Measurements from ENCODE around the gene MFSD2A. TPM values are rescaled to one million over a fixed set of nuclear protein-coding genes. Genes with fewer than 3 reads are reported as not detected.

MFSD2A gene
- total RNA-seq, 1 donor from 2014 or later = 1.0 TPM

DNA sequence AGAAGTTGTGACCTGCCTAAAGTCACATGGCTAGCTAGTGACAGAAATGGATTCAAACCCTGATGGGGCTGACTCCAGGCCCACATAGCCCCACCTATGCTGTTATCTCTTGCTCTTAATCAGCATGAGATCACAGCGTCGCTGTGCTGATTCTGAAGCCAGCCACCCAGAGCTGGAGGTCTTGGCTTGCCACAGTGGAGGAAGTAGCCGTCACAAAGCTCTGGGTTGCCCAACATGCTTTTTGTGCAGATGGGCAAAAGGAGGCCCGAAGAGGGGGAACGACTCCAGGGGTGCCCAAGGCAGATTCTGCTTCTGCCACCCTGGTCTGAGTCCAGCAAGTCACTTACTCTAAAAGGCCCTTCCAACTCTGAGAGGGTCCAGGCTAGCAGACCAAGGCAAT, 14.7 kb upstream of the MFSD2A start:
- H3K9me3 ChIP-seq (ENCODE audit: control insufficient read depth in 3 of 3, low read length in 3 of 3) = peaks cover 0 to 2% (median 0%) of the 10 kb centered on the region in 3 donors
- no peaks in the 10 kb centered on the region for H3K36me3 ChIP-seq (ENCODE audit: control insufficient read depth in 3 of 3, insufficient read depth in 3 of 3, low read length in 3 of 3)
- no peak overlapping the region for H3K27ac ChIP-seq (ENCODE audit: low read depth, low read length)
- no peak overlapping the region for H3K9ac ChIP-seq (ENCODE audit: low read depth in 1 of 3, low read length in 3 of 3)
- H3K4me3 ChIP-seq (ENCODE audit: low read length in 3 of 3) = no peak overlapping the region
- H3K27me3 ChIP-seq (ENCODE audit: control insufficient read depth in 3 of 3, insufficient read depth in 3 of 3, low read length in 3 of 3) = peaks cover 0 to 18% (median 0%) of the 10 kb centered on the region in 3 donors
- no peaks in the 10 kb centered on the region for H3K4me1 ChIP-seq (ENCODE audit: control insufficient read depth in 3 of 3, insufficient read depth in 3 of 3, low read length in 3 of 3)

DNA sequence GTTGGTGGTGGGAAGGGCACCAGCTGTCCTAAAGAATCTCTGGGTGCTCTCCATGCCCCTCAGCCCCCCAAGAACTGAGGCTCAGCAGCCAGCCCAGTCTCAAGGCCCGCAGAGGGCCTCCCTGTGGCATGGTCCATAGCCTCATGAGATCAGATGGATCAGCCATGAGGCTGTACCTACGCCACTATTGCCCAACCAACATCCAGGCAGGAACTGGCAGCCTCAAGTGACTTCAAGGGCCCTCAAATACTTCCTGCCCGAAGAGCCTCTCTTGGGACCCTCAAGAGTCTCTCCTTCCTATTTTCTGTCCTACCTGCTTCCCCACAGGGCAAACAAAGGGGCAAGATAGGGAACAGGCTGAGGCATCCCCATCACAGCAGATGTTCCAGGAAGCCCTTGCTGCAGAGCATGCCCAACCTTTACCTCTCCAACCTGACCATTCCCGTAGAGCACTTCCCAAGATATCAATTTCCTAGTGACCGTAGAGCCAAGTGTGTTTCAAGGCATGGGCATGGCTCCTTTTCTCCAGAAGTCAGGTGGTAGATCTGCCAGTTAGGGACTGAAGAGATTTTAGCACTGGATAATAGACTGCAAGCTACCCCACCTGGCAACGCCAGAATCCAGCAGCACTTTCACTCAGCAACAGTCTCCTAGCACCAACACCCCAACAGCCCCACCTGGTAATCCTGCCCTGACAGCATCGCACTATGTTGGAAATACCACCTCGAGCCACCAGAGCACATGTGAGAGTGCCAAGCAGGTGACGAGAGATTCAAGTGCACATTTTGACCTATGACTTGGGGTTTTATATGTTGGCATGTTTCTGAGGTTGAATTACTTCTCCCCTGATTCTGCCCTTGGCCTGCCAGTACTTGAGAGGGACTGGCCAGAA, 13.7 kb upstream of the MFSD2A start:
- no peak overlapping the region for H3K27ac ChIP-seq (ENCODE audit: low read depth, low read length)
- H3K27me3 ChIP-seq (ENCODE audit: control insufficient read depth in 3 of 3, insufficient read depth in 3 of 3, low read length in 3 of 3) = peaks cover 0 to 19% (median 0%) of the 10 kb centered on the region in 3 donors
- no peaks in the 10 kb centered on the region for H3K4me1 ChIP-seq (ENCODE audit: control insufficient read depth in 3 of 3, insufficient read depth in 3 of 3, low read length in 3 of 3)
- H3K9me3 ChIP-seq (ENCODE audit: control insufficient read depth in 3 of 3, low read length in 3 of 3) = no peaks in the 10 kb centered on the region
- no peak overlapping the region for H3K4me3 ChIP-seq (ENCODE audit: low read length in 3 of 3)
- H3K36me3 ChIP-seq (ENCODE audit: control insufficient read depth in 3 of 3, insufficient read depth in 3 of 3, low read length in 3 of 3) = no peaks in the 10 kb centered on the region
- no peak overlapping the region for H3K9ac ChIP-seq (ENCODE audit: low read depth in 1 of 3, low read length in 3 of 3)

DNA sequence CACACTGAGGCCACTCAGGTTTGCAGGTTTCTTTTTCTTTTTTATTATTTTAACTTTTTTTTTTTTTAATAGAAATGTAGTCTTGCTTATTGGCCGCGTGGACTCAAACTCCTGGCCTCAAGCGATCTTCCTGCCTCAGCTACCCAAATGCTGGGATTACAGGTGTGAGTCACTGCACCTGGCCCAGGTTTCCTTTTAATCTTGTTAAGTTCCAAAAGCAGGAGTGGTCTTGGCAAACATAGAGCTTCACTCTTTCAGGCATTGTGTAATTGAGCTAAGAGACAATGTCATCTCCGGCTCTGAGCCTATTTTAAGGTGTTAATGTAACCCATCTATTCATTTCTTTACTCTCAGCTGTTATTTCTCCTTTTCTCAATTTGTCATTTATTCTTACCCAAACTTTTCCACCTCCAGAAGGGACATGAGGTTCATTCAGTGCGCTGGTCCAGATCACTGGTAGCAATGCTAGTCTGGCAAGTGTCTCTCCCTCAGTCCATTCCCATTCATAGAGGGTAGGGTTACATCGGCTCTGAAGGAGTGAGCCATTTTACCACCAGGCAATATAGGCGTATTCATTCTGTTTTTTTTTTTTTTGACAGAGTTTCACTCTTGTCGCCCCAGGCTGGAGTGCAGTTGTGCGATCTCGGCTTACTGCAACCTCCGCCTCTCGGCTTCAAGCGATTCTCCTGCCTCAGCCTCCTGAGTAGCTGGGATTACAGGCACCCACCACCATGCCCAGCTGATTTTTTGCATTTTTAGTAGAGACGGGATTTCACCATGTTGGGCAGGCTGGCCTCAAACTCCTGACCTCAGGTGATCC, 11.3 kb upstream of the MFSD2A start:
- Histone ChIP-seq H3K4me3 (ENCODE audit: low read length in 3 of 3) (no peak overlapping the region), H3K27me3 (ENCODE audit: control insufficient read depth in 3 of 3, insufficient read depth in 3 of 3, low read length in 3 of 3) (peaks cover 0 to 18% (median 0%) of the 10 kb centered on the region in 3 donors), H3K9me3 (ENCODE audit: control insufficient read depth in 3 of 3, low read length in 3 of 3) (no peaks in the 10 kb centered on the region), H3K36me3 (ENCODE audit: control insufficient read depth in 3 of 3, insufficient read depth in 3 of 3, low read length in 3 of 3) (no peaks in the 10 kb centered on the region), H3K4me1 (ENCODE audit: control insufficient read depth in 3 of 3, insufficient read depth in 3 of 3, low read length in 3 of 3) (no peaks in the 10 kb centered on the region), H3K27ac (ENCODE audit: low read depth, low read length) (no peak overlapping the region), H3K9ac (ENCODE audit: low read depth in 1 of 3, low read length in 3 of 3) (no peak overlapping the region)

DNA sequence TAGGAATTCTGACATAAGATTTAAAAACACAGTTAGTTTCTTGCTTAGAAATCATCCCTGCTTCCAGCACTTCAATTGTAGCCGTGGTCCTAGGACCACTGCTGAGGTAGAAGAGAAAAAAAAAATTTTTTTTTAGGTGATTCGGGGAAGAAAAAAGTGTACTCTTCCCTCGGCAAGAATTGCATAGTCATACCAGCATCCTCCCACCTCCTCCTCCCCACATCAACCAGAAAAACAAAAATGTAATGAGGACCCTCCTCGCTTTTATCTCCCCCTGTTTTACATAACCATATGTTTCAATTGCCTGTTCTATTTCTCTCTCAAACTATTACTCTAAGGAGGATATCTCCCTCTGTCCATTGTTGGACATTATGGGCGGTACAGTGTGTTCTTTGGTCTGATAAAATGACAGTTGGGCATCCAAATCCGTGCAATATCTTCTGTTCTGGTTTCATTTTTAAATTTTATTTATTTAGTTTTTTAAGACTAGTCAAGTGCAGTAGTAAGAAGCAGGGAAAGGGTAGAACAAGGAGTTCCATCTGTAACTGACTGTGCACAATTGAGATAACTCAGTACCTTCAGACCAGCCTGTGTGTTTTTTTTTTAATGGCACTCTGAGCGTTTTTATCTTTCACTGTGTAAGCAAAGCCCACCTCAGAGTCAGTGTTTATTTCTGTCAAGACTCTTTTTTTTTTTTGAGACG, 10.4 kb upstream of the MFSD2A start:
- Histone ChIP-seq H3K36me3 (ENCODE audit: control insufficient read depth in 3 of 3, insufficient read depth in 3 of 3, low read length in 3 of 3) (no peaks in the 10 kb centered on the region), H3K27me3 (ENCODE audit: control insufficient read depth in 3 of 3, insufficient read depth in 3 of 3, low read length in 3 of 3) (peaks cover 0 to 18% (median 0%) of the 10 kb centered on the region in 3 donors), H3K27ac (ENCODE audit: low read depth, low read length) (no peak overlapping the region), H3K9ac (ENCODE audit: low read depth in 1 of 3, low read length in 3 of 3) (no peak overlapping the region), H3K4me3 (ENCODE audit: low read length in 3 of 3) (no peak overlapping the region), H3K4me1 (ENCODE audit: control insufficient read depth in 3 of 3, insufficient read depth in 3 of 3, low read length in 3 of 3) (no peaks in the 10 kb centered on the region), H3K9me3 (ENCODE audit: control insufficient read depth in 3 of 3, low read length in 3 of 3) (no peaks in the 10 kb centered on the region)

DNA sequence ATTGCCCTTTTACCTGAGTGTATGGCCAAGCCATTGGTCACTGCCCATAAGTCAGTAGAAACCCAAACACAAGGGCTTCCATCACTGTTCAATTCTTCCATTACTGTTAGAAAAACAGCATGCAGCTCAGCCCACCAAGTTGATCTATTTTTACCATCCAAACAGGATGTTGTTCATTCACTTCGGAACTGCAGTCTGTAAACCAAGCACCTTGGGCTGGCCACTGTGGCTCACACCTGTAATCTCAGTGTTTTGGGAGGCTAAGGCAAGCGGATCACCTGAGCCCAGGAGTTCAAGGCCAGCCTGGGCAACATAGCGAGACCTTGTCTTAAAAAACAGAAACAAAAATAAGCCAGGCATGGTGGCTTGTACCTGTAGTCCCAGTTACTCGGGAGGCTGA, 8.7 kb upstream of the MFSD2A start:
- no peak overlapping the region for H3K4me3 ChIP-seq (ENCODE audit: low read length in 3 of 3)
- no peaks in the 10 kb centered on the region for H3K9me3 ChIP-seq (ENCODE audit: control insufficient read depth in 3 of 3, low read length in 3 of 3)
- H3K9ac ChIP-seq (ENCODE audit: low read depth in 1 of 3, low read length in 3 of 3) = no peak overlapping the region
- H3K27ac ChIP-seq (ENCODE audit: low read depth, low read length) = no peak overlapping the region
- H3K27me3 ChIP-seq (ENCODE audit: control insufficient read depth in 3 of 3, insufficient read depth in 3 of 3, low read length in 3 of 3) = peaks cover 0 to 13% (median 0%) of the 10 kb centered on the region in 3 donors
- no peaks in the 10 kb centered on the region for H3K4me1 ChIP-seq (ENCODE audit: control insufficient read depth in 3 of 3, insufficient read depth in 3 of 3, low read length in 3 of 3)
- no peaks in the 10 kb centered on the region for H3K36me3 ChIP-seq (ENCODE audit: control insufficient read depth in 3 of 3, insufficient read depth in 3 of 3, low read length in 3 of 3)

DNA sequence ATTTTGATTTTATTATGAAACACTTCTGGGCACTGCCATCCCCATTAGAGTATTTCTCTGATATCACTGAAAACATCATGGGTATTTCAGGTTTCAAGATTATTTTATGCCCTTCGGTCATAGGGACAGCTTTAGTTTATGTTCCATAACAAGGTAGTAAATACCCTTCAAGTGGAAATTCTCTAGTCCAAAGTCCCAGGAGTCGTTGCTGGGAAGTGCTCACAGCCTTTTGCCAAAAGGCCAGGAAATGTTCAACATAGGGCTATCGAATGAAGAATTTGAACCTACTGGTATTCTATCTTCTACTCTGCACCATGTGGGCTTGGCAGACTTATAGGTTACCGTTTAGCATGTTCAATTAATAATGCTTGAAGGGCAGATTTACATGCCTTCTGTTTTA, 7.7 kb upstream of the MFSD2A start:
- Histone ChIP-seq H3K9me3 (ENCODE audit: control insufficient read depth in 3 of 3, low read length in 3 of 3) (no peaks in the 10 kb centered on the region), H3K27ac (ENCODE audit: low read depth, low read length) (no peak overlapping the region), H3K27me3 (ENCODE audit: control insufficient read depth in 3 of 3, insufficient read depth in 3 of 3, low read length in 3 of 3) (peaks cover 0 to 10% (median 0%) of the 10 kb centered on the region in 3 donors), H3K9ac (ENCODE audit: low read depth in 1 of 3, low read length in 3 of 3) (no peak overlapping the region), H3K4me1 (ENCODE audit: control insufficient read depth in 3 of 3, insufficient read depth in 3 of 3, low read length in 3 of 3) (no peaks in the 10 kb centered on the region), H3K4me3 (ENCODE audit: low read length in 3 of 3) (no peak overlapping the region), H3K36me3 (ENCODE audit: control insufficient read depth in 3 of 3, insufficient read depth in 3 of 3, low read length in 3 of 3) (no peaks in the 10 kb centered on the region)

DNA sequence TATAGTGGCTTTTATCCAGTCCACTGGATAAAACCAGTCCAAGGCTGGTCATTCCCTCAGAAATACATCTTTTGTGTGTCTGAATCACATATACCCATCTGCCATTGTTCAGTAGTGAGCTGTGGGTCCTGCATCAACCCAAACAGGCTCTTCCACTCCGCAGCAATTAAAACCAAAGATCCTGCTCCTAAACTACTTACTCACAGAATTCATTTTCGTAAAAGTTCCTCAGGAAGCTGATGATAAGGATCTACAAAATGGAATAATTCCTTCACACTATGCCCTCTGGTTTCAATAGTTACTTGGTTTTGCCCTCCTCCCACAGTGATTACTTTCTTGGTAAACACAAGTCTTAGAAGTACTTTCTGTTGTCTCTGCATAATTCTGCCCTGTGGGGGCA, 5.1 kb upstream of the MFSD2A start:
- no peak overlapping the region for H3K9ac ChIP-seq (ENCODE audit: low read depth in 1 of 3, low read length in 3 of 3)
- peaks cover 0 to 6% (median 0%) of the 10 kb centered on the region in 3 donors for H3K27me3 ChIP-seq (ENCODE audit: control insufficient read depth in 3 of 3, insufficient read depth in 3 of 3, low read length in 3 of 3)
- H3K27ac ChIP-seq (ENCODE audit: low read depth, low read length) = no peak overlapping the region
- H3K4me1 ChIP-seq (ENCODE audit: control insufficient read depth in 3 of 3, insufficient read depth in 3 of 3, low read length in 3 of 3) = peaks cover 4 to 10% (median 7%) of the 10 kb centered on the region in 3 donors
- H3K9me3 ChIP-seq (ENCODE audit: control insufficient read depth in 3 of 3, low read length in 3 of 3) = no peaks in the 10 kb centered on the region
- no peak overlapping the region for H3K4me3 ChIP-seq (ENCODE audit: low read length in 3 of 3)
- H3K36me3 ChIP-seq (ENCODE audit: control insufficient read depth in 3 of 3, insufficient read depth in 3 of 3, low read length in 3 of 3) = no peaks in the 10 kb centered on the region

DNA sequence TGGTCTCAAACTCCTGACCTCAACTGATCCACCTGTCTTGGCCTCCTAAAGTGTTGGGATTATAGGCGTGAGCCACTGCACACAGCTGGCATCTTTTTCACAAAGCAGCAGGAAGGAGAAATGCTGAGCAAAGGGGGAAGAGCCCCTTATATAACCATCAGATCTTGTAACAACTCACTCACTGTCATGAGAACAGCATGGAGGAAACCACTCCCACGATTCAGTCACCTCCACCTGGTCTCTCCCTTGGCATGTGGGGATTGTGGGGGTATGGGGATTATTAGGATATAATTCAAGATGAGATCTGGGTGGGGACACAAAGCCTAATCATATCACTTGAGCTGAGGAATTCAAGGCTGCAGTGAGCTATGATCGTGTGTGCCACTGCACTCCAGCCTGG, 3.0 kb upstream of the MFSD2A start:
- Histone ChIP-seq H3K36me3 (ENCODE audit: control insufficient read depth in 3 of 3, insufficient read depth in 3 of 3, low read length in 3 of 3) (no peaks in the 10 kb centered on the region), H3K4me1 (ENCODE audit: control insufficient read depth in 3 of 3, insufficient read depth in 3 of 3, low read length in 3 of 3) (peaks cover 20 to 25% (median 23%) of the 10 kb centered on the region in 3 donors), H3K4me3 (ENCODE audit: low read length in 3 of 3) (no peak overlapping the region), H3K9me3 (ENCODE audit: control insufficient read depth in 3 of 3, low read length in 3 of 3) (no peaks in the 10 kb centered on the region), H3K27ac (ENCODE audit: low read depth, low read length) (no peak overlapping the region), H3K9ac (ENCODE audit: low read depth in 1 of 3, low read length in 3 of 3) (no peak overlapping the region), H3K27me3 (ENCODE audit: control insufficient read depth in 3 of 3, insufficient read depth in 3 of 3, low read length in 3 of 3) (peaks cover 0 to 1% (median 0%) of the 10 kb centered on the region in 3 donors)

DNA sequence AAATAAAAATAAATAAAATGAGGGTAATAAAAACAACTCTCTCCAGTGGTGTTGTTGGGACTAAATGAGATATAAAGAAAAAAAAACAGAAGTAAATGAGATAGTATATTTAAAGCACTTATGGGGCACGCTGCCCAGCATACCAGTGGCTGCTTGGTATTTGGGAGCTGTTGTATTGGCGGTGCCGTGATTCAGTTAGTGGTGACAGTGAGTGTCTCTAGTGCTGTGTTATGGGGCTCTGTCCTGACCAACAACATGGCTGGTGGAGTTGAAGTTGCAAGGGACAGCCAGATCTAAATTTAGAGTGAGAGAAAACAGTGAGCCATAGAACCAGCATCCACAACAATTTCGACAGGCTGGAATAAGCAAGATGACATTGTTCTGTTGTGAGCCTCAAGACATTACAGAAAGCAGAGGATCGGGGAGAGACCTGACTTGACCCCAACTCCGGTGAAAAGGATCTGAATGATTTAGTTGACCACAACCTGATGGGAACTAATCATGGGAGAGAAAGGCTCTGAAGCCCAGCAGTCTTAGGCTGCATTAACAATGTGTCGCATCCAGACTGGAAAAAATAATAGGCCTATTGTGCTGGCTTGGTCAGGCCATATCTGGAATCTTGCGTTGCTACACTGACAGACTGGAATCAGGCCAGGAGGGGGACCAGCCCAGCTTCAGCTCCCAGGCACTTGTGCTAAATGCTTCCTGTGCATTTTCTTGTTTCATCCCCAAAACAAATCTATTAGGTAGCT, 2.4 kb upstream of the MFSD2A start:
- Histone ChIP-seq H3K4me1 (ENCODE audit: control insufficient read depth in 3 of 3, insufficient read depth in 3 of 3, low read length in 3 of 3) (peaks cover 20 to 25% (median 23%) of the 10 kb centered on the region in 3 donors), H3K4me3 (ENCODE audit: low read length in 3 of 3) (no peak overlapping the region), H3K9me3 (ENCODE audit: control insufficient read depth in 3 of 3, low read length in 3 of 3) (no peaks in the 10 kb centered on the region), H3K27me3 (ENCODE audit: control insufficient read depth in 3 of 3, insufficient read depth in 3 of 3, low read length in 3 of 3) (peaks cover 0 to 8% (median 3%) of the 10 kb centered on the region in 3 donors), H3K9ac (ENCODE audit: low read depth in 1 of 3, low read length in 3 of 3) (no peak overlapping the region), H3K36me3 (ENCODE audit: control insufficient read depth in 3 of 3, insufficient read depth in 3 of 3, low read length in 3 of 3) (no peaks in the 10 kb centered on the region), H3K27ac (ENCODE audit: low read depth, low read length) (no peak overlapping the region)

Data from skeletal muscle tissue (tissue), 4 donors.